ENCODE data around the gene C10orf90. TPM values are rescaled to one million over a fixed set of nuclear protein-coding genes. Genes with fewer than 3 reads are reported as not detected.

The C10orf90 gene
- total and polyA plus RNA-seq, 4 donors, result not detected

DNA sequence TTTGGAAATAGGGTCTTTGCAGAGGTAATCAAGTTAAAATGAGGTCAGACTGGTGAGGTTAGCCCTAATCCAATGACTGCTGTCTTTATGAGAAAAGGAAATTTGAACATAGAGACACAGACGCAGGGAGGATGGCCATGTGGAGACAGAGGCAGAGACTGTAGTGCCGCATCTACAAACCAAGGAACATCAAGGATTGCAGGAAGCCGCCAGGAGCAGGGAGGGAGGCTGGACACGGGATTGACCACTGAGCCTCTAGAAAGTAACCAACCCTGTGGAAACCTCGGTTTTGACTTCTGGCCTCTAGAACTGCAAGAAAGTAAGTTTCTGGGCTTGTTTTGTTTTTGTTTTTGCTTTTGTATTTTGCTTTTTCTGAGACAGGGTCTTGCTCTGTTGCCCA lies 213.9 kb downstream of the C10orf90 start:
- H3K4me1 ChIP-seq (ENCODE audit: control insufficient read depth in 5 of 5, insufficient read depth in 5 of 5, low read length in 5 of 5), result peaks cover 0 to 28% (median 11%) of the 10 kb centered on the region in 5 donors
- no peak for ATAC-seq (ENCODE audit: insufficient read depth, low FRiP score)
- no peak overlapping the region for H3K4me3 ChIP-seq
- 91 to 92% methylated on average over 5 of the region's 5 CpGs for WGBS, 2 donors
- DNase-seq, result no peak
- no peak overlapping the region for H3K9ac ChIP-seq (ENCODE audit: insufficient read depth in 1 of 2, low read length in 2 of 2)
- H3K36me3 ChIP-seq (ENCODE audit: control insufficient read depth in 4 of 4, insufficient read depth in 4 of 4, low read length in 4 of 4), result no peaks in the 10 kb centered on the region
- H3K9me3 ChIP-seq (ENCODE audit: control insufficient read depth in 4 of 4, insufficient read depth in 3 of 4, low read length in 3 of 4), result peaks cover 0 to 3% (median 0%) of the 10 kb centered on the region in 4 donors
- TF ChIP-seq, protein P1, sequence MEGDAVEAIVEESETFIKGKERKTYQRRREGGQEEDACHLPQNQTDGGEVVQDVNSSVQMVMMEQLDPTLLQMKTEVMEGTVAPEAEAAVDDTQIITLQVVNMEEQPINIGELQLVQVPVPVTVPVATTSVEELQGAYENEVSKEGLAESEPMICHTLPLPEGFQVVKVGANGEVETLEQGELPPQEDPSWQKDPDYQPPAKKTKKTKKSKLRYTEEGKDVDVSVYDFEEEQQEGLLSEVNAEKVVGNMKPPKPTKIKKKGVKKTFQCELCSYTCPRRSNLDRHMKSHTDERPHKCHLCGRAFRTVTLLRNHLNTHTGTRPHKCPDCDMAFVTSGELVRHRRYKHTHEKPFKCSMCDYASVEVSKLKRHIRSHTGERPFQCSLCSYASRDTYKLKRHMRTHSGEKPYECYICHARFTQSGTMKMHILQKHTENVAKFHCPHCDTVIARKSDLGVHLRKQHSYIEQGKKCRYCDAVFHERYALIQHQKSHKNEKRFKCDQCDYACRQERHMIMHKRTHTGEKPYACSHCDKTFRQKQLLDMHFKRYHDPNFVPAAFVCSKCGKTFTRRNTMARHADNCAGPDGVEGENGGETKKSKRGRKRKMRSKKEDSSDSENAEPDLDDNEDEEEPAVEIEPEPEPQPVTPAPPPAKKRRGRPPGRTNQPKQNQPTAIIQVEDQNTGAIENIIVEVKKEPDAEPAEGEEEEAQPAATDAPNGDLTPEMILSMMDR (IDR thresholded peaks at IDR 0.05; ENCODE audit: control extremely low read depth, extremely low read depth), result no peak
- H3K27ac ChIP-seq (ENCODE audit: low read depth in 1 of 2, low read length in 1 of 2), result no peak overlapping the region
- H3K27me3 ChIP-seq (ENCODE audit: control insufficient read depth in 3 of 3, insufficient read depth in 3 of 3, low read length in 2 of 3), result no peaks in the 10 kb centered on the region

DNA sequence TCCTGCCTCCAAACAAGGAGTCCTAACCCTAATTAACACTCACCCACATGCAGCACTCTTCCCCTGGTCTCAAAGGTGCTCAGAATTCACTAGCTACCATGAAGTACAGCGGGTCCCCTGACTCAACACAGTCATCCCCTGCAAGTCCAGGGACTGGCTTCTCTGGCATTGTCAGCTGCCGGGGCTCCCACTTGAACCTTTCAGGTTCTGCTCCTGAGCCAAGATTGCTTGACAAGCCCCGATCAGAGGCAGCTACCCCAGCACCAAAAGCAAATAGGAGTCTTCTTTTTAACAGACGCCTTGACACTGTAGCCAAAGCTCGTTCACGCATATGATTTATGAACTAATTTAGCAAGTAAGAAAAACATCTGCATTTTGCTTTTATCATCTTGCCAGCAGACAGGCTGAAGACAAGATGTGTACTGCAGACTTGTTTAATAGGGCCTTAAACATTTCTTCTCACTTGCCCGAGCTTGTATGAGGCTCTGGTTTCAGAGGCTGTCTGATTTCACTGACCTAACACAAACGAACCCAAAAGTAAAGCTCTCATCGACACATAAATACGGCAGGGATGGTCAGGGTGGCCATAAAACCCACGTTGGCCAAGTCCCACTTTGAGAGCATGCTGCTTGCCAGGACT lies 214.6 kb downstream of the C10orf90 start:
- Histone ChIP-seq H3K27ac (ENCODE audit: low read depth in 1 of 2, low read length in 1 of 2) (no peak overlapping the region), H3K4me3 (no peak overlapping the region), H3K27me3 (ENCODE audit: control insufficient read depth in 3 of 3, insufficient read depth in 3 of 3, low read length in 2 of 3) (no peaks in the 10 kb centered on the region), H3K9ac (ENCODE audit: insufficient read depth in 1 of 2, low read length in 2 of 2) (no peak overlapping the region), H3K36me3 (ENCODE audit: control insufficient read depth in 4 of 4, insufficient read depth in 4 of 4, low read length in 4 of 4) (no peaks in the 10 kb centered on the region), H3K9me3 (ENCODE audit: control insufficient read depth in 4 of 4, insufficient read depth in 3 of 4, low read length in 3 of 4) (peaks cover 0 to 3% (median 0%) of the 10 kb centered on the region in 4 donors), H3K4me1 (ENCODE audit: control insufficient read depth in 5 of 5, insufficient read depth in 5 of 5, low read length in 5 of 5) (peaks cover 0 to 28% (median 11%) of the 10 kb centered on the region in 5 donors)
- WGBS, 2 donors, result 61 to 71% methylated on average over 11 of the region's 11 CpGs
- ATAC-seq (ENCODE audit: insufficient read depth, low FRiP score) (no peak), DNase-seq (peak in 2 of 3 donors; percentile 65 to 78)
- TF ChIP-seq, protein P1 (IDR thresholded peaks at IDR 0.05; ENCODE audit: control extremely low read depth, extremely low read depth), result no peak

- peaks cover 0 to 3% (median 0%) of the 10 kb centered on the region in 4 donors for H3K9me3 ChIP-seq (ENCODE audit: control insufficient read depth in 4 of 4, insufficient read depth in 3 of 4, low read length in 3 of 4)
- H3K4me1 ChIP-seq (ENCODE audit: control insufficient read depth in 5 of 5, insufficient read depth in 5 of 5, low read length in 5 of 5), result peaks cover 0 to 28% (median 11%) of the 10 kb centered on the region in 5 donors
- 83 to 89% methylated on average over 8 of the region's 8 CpGs for WGBS, 2 donors
- no peaks in the 10 kb centered on the region for H3K27me3 ChIP-seq (ENCODE audit: control insufficient read depth in 3 of 3, insufficient read depth in 3 of 3, low read length in 2 of 3)
- no peak overlapping the region for H3K27ac ChIP-seq (ENCODE audit: low read depth in 1 of 2, low read length in 1 of 2)
- no peak for ATAC-seq (ENCODE audit: insufficient read depth, low FRiP score)
- TF ChIP-seq, protein P1 (IDR thresholded peaks at IDR 0.05; ENCODE audit: control extremely low read depth, extremely low read depth), result no peak
- no peaks in the 10 kb centered on the region for H3K36me3 ChIP-seq (ENCODE audit: control insufficient read depth in 4 of 4, insufficient read depth in 4 of 4, low read length in 4 of 4)
- no peak overlapping the region for H3K9ac ChIP-seq (ENCODE audit: insufficient read depth in 1 of 2, low read length in 2 of 2)
- no peak overlapping the region for H3K4me3 ChIP-seq
- DNase-seq, result no peak
Observed at GRCh38 chr10:126455036-126455765, 215.3 kb downstream of the C10orf90 start.

Data from lung (tissue), 12 donors.